ENCODE measurements around the gene SLC26A9.

SLC26A9 gene

GRCh38 chr1:205936846-205937586 lies 6.2 kb downstream of the SLC26A9 start:
- H3K4me3 ChIP-seq (ENCODE audit: insufficient read depth in 1 of 2, low read depth in 1 of 2, low read length in 2 of 2) = no peak overlapping the region

GRCh38 chr1:205936311-205936710 lies 6.9 kb downstream of the SLC26A9 start:
- H2BK5ac ChIP-seq (ENCODE audit: low read depth, low read length, poor library complexity, severe bottlenecking) = no peak overlapping the region
- H2BK15ac ChIP-seq (ENCODE audit: low read depth, poor library complexity, severe bottlenecking) = no peak overlapping the region
- H2AFZ ChIP-seq (ENCODE audit: low read depth, low read length) = no peak overlapping the region
- no peak overlapping the region for H3K4ac ChIP-seq (ENCODE audit: low read depth in 1 of 2, low read length in 2 of 2)
- no peak overlapping the region for H3K14ac ChIP-seq (ENCODE audit: low read length in 2 of 2)
- no peak overlapping the region for H4K91ac ChIP-seq (ENCODE audit: low read length)
- H4K8ac ChIP-seq (ENCODE audit: low read length) = no peak overlapping the region
- no peaks in the 10 kb centered on the region for H3K9me3 ChIP-seq (ENCODE audit: control insufficient read depth, low read length)
- peaks cover 18 to 24% of the 10 kb centered on the region in 2 experiments for H3K27me3 ChIP-seq (ENCODE audit: control insufficient read depth in 1 of 2, insufficient read depth in 1 of 2, low read length in 2 of 2)
- no peak overlapping the region for H3K23ac ChIP-seq (ENCODE audit: low read length in 2 of 2)
- no peak overlapping the region for H2BK12ac ChIP-seq (ENCODE audit: low read length in 2 of 2)
- H3K18ac ChIP-seq (ENCODE audit: low read depth in 1 of 2, low read length in 2 of 2) = no peak overlapping the region
- H3K4me3 ChIP-seq (ENCODE audit: insufficient read depth in 1 of 2, low read depth in 1 of 2, low read length in 2 of 2) = no peak overlapping the region
- no peak overlapping the region for H3K9ac ChIP-seq (ENCODE audit: low read length)
- H2BK120ac ChIP-seq (ENCODE audit: low read depth, low read length) = no peak overlapping the region
- H3K4me1 ChIP-seq (ENCODE audit: control insufficient read depth, insufficient read depth, low read depth, low read length) = peaks cover 6% of the 10 kb centered on the region
- WGBS = 84% methylated on average over 6 of the region's 6 CpGs
- no peaks in the 10 kb centered on the region for H3K36me3 ChIP-seq (ENCODE audit: control insufficient read depth in 1 of 2, insufficient read depth in 2 of 2, low read depth in 1 of 2, low read length in 2 of 2)
- H2AK5ac ChIP-seq (ENCODE audit: low read length, severe bottlenecking) = peak overlapping the region; percentile 16
- no peak overlapping the region for H3K4me2 ChIP-seq (ENCODE audit: low read length, poor library complexity, severe bottlenecking)
- no peaks in the 10 kb centered on the region for H3K79me1 ChIP-seq (replicated peaks; ENCODE audit: low read length, poor library complexity, severe bottlenecking)
- H3K27ac ChIP-seq (ENCODE audit: low read length, poor library complexity, severe bottlenecking) = no peak overlapping the region
- DNase-seq = no peak

More at GRCh38 chr1:205936846-205937586, 6.2 kb downstream of the SLC26A9 start:
- H2BK120ac ChIP-seq (ENCODE audit: low read depth, low read length) = no peak overlapping the region
- no peak overlapping the region for H4K91ac ChIP-seq (ENCODE audit: low read length)
- peaks cover 24 to 25% of the 10 kb centered on the region in 2 experiments for H3K27me3 ChIP-seq (ENCODE audit: control insufficient read depth in 1 of 2, insufficient read depth in 1 of 2, low read length in 2 of 2)
- WGBS = 47% methylated on average over 7 of the region's 7 CpGs
- H3K14ac ChIP-seq (ENCODE audit: low read length in 2 of 2) = no peak overlapping the region
- no peak overlapping the region for H2BK5ac ChIP-seq (ENCODE audit: low read depth, low read length, poor library complexity, severe bottlenecking)
- no peak overlapping the region for H2AFZ ChIP-seq (ENCODE audit: low read depth, low read length)
- H3K4ac ChIP-seq (ENCODE audit: low read depth in 1 of 2, low read length in 2 of 2) = no peak overlapping the region
- H3K4me1 ChIP-seq (ENCODE audit: control insufficient read depth, insufficient read depth, low read depth, low read length) = peaks cover 6% of the 10 kb centered on the region
- H2BK15ac ChIP-seq (ENCODE audit: low read depth, poor library complexity, severe bottlenecking) = no peak overlapping the region
- H4K8ac ChIP-seq (ENCODE audit: low read length) = no peak overlapping the region
- no peak overlapping the region for H3K27ac ChIP-seq (ENCODE audit: low read length, poor library complexity, severe bottlenecking)
- H3K18ac ChIP-seq (ENCODE audit: low read depth in 1 of 2, low read length in 2 of 2) = no peak overlapping the region
- peak; percentile 52 for DNase-seq
- no peak overlapping the region for H2BK12ac ChIP-seq (ENCODE audit: low read length in 2 of 2)
- H3K9me3 ChIP-seq (ENCODE audit: control insufficient read depth, low read length) = no peaks in the 10 kb centered on the region
- H3K9ac ChIP-seq (ENCODE audit: low read length) = no peak overlapping the region
- H3K4me2 ChIP-seq (ENCODE audit: low read length, poor library complexity, severe bottlenecking) = no peak overlapping the region
- H3K79me1 ChIP-seq (replicated peaks; ENCODE audit: low read length, poor library complexity, severe bottlenecking) = no peaks in the 10 kb centered on the region
- no peak overlapping the region for H3K23ac ChIP-seq (ENCODE audit: low read length in 2 of 2)
- H3K36me3 ChIP-seq (ENCODE audit: control insufficient read depth in 1 of 2, insufficient read depth in 2 of 2, low read depth in 1 of 2, low read length in 2 of 2) = no peaks in the 10 kb centered on the region
- H2AK5ac ChIP-seq (ENCODE audit: low read length, severe bottlenecking) = no peak overlapping the region

- peaks cover 6% of the 10 kb centered on the region for H3K4me1 ChIP-seq (ENCODE audit: control insufficient read depth, insufficient read depth, low read depth, low read length)
- no peak overlapping the region for H3K4ac ChIP-seq (ENCODE audit: low read depth in 1 of 2, low read length in 2 of 2)
- H3K36me3 ChIP-seq (ENCODE audit: control insufficient read depth in 1 of 2, insufficient read depth in 2 of 2, low read depth in 1 of 2, low read length in 2 of 2) = no peaks in the 10 kb centered on the region
- H2AFZ ChIP-seq (ENCODE audit: low read depth, low read length) = no peak overlapping the region
- no peak overlapping the region for H4K91ac ChIP-seq (ENCODE audit: low read length)
- DNase-seq = no peak
- peaks cover 17 to 23% of the 10 kb centered on the region in 2 experiments for H3K27me3 ChIP-seq (ENCODE audit: control insufficient read depth in 1 of 2, insufficient read depth in 1 of 2, low read length in 2 of 2)
- H3K9me3 ChIP-seq (ENCODE audit: control insufficient read depth, low read length) = no peaks in the 10 kb centered on the region
- H3K14ac ChIP-seq (ENCODE audit: low read length in 2 of 2) = no peak overlapping the region
- no peaks in the 10 kb centered on the region for H3K79me1 ChIP-seq (replicated peaks; ENCODE audit: low read length, poor library complexity, severe bottlenecking)
- no peak overlapping the region for H2AK5ac ChIP-seq (ENCODE audit: low read length, severe bottlenecking)
- no peak overlapping the region for H2BK15ac ChIP-seq (ENCODE audit: low read depth, poor library complexity, severe bottlenecking)
- WGBS = 93% methylated on average over 8 of the region's 8 CpGs
- no peak overlapping the region for H2BK120ac ChIP-seq (ENCODE audit: low read depth, low read length)
- no peak overlapping the region for H4K8ac ChIP-seq (ENCODE audit: low read length)
- H3K23ac ChIP-seq (ENCODE audit: low read length in 2 of 2) = no peak overlapping the region
- H2BK12ac ChIP-seq (ENCODE audit: low read length in 2 of 2) = no peak overlapping the region
- no peak overlapping the region for H3K27ac ChIP-seq (ENCODE audit: low read length, poor library complexity, severe bottlenecking)
- H2BK5ac ChIP-seq (ENCODE audit: low read depth, low read length, poor library complexity, severe bottlenecking) = no peak overlapping the region
- H3K4me2 ChIP-seq (ENCODE audit: low read length, poor library complexity, severe bottlenecking) = no peak overlapping the region
- no peak overlapping the region for H3K18ac ChIP-seq (ENCODE audit: low read depth in 1 of 2, low read length in 2 of 2)
- H3K4me3 ChIP-seq (ENCODE audit: insufficient read depth in 1 of 2, low read depth in 1 of 2, low read length in 2 of 2) = no peak overlapping the region
- no peak overlapping the region for H3K9ac ChIP-seq (ENCODE audit: low read length)
Measured at GRCh38 chr1:205935869-205936268, 7.4 kb downstream of the SLC26A9 start.

- Histone ChIP-seq H3K14ac (ENCODE audit: low read length in 2 of 2) (no peak overlapping the region), H3K4ac (ENCODE audit: low read depth in 1 of 2, low read length in 2 of 2) (no peak overlapping the region), H3K79me1 (replicated peaks; ENCODE audit: low read length, poor library complexity, severe bottlenecking) (no peaks in the 10 kb centered on the region), H2BK15ac (ENCODE audit: low read depth, poor library complexity, severe bottlenecking) (no peak overlapping the region), H3K27ac (ENCODE audit: low read length, poor library complexity, severe bottlenecking) (no peak overlapping the region), H2BK120ac (ENCODE audit: low read depth, low read length) (no peak overlapping the region), H4K91ac (ENCODE audit: low read length) (no peak overlapping the region), H3K9me3 (ENCODE audit: control insufficient read depth, low read length) (no peaks in the 10 kb centered on the region), H4K8ac (ENCODE audit: low read length) (no peak overlapping the region), H3K18ac (ENCODE audit: low read depth in 1 of 2, low read length in 2 of 2) (no peak overlapping the region), H2BK5ac (ENCODE audit: low read depth, low read length, poor library complexity, severe bottlenecking) (no peak overlapping the region), H2AFZ (ENCODE audit: low read depth, low read length) (no peak overlapping the region), H3K23ac (ENCODE audit: low read length in 2 of 2) (no peak overlapping the region), H2AK5ac (ENCODE audit: low read length, severe bottlenecking) (no peak overlapping the region), H3K4me3 (ENCODE audit: insufficient read depth in 1 of 2, low read depth in 1 of 2, low read length in 2 of 2) (no peak overlapping the region), H3K4me1 (ENCODE audit: control insufficient read depth, insufficient read depth, low read depth, low read length) (peaks cover 6% of the 10 kb centered on the region), H2BK12ac (ENCODE audit: low read length in 2 of 2) (no peak overlapping the region), H3K27me3 (ENCODE audit: control insufficient read depth in 1 of 2, insufficient read depth in 1 of 2, low read length in 2 of 2) (peaks cover 10 to 16% of the 10 kb centered on the region in 2 experiments), H3K9ac (ENCODE audit: low read length) (no peak overlapping the region), H3K36me3 (ENCODE audit: control insufficient read depth in 1 of 2, insufficient read depth in 2 of 2, low read depth in 1 of 2, low read length in 2 of 2) (no peaks in the 10 kb centered on the region), H3K4me2 (ENCODE audit: low read length, poor library complexity, severe bottlenecking) (no peak overlapping the region)
- 95% methylated on average over 7 of the region's 7 CpGs for WGBS
- no peak for DNase-seq
Measured at GRCh38 chr1:205934788-205935187, 8.5 kb downstream of the SLC26A9 start.
